Lower lobe of right lung (tissue), 2 donors: ENCODE results near the gene GSTCD. TPM values are rescaled to one million over a fixed set of nuclear protein-coding genes. Genes with fewer than 3 reads are reported as not detected.
"Not testable (repeated sequence)": the region's sequence is repeated elsewhere in the genome, so short reads cannot be mapped to it uniquely, and the experiment has no call there.

Experiments used
- ATAC-seq, 2 donors: fragments of 200-7000 bp; cut with Tn5 transposase; one replicate each; pipeline ENCODE4 v1.9.1; 2020 to 2022; ENCODE audit warnings: mild to moderate bottlenecking in 2 of 2, moderate library complexity in 2 of 2
- DNase-seq: peaks from one replicate; pipeline ENCODE4 v3.0.0-alpha.2; 2020
- H3K27ac ChIP-seq: fragments of 200-600 bp; one replicate; pipeline ENCODE4 v1.8.0; 2022
- H3K27me3 ChIP-seq: fragments of 200-600 bp; one replicate; pipeline ENCODE4 v1.8.0; 2022; ENCODE audit warnings: low read depth
- H3K36me3 ChIP-seq: fragments of 200-600 bp; one replicate; pipeline ENCODE4 v1.8.0; 2022; ENCODE audit warnings: mild to moderate bottlenecking
- H3K4me1 ChIP-seq: fragments of 200-600 bp; one replicate; pipeline ENCODE4 v1.8.0; 2022
- H3K4me3 ChIP-seq: fragments of 200-600 bp; one replicate; pipeline ENCODE4 v1.8.0; 2022; ENCODE audit warnings: mild to moderate bottlenecking
- H3K9me3 ChIP-seq: fragments of 200-600 bp; one replicate; pipeline ENCODE4 v1.8.0; 2022
- intact Hi-C: fragments of 100-400 bp; cut with DNase I; formaldehyde crosslinking; loops from one replicate; pipeline ENCODE4 v1.11.0; 2022
- total RNA-seq: library from RNA; stranded (reverse); fragmentation: NEBNext Ultra II Directional; extraction: Animal tissue kit (Norgen Biotek cat#: 25700); gene quantifications from one replicate; pipeline ENCODE4 v1.2.1, GENCODE V29; 2021
- TF ChIP-seq, protein P1 (sequence below): fragments of 200-600 bp; IDR thresholded peaks from one replicate; pipeline ENCODE4 v1.8.0; 2022; ENCODE audit warnings: antibody characterized with exemption, mild to moderate bottlenecking
- donor health status: DM: no; HTN: yes; CAD: no; lungs with severe emphysema.

The GSTCD gene
- total RNA-seq, 1 donor from 2014 or later = 6.7 TPM

DNA sequence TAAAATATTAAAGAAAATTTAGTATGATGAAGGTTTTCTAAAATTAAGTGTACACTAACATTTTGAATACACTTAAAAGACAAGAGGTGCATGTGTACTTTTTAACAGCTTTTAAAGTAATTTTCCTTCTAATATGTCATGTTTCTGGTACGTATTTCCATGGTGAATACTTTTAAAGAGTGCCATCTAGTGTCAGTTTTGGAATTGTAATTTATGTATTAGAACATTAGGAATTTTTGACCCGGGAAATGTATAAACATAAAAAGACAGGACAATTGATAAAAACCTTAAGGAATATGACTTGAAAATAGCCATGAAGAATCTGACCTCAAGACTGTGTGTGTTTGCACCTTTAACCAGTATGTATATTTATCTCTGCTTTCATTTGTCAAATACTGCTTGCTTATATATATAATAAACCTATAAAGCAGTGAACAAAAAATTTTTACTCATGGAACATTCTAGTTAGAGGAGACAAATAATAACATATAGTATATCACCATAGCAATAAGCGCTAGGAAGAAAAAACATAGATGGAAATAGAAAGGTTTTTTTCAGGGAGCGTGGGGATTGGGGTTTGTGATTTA, 7.2 kb downstream of the GSTCD start:
- no peaks in the 10 kb centered on the region for H3K9me3 ChIP-seq
- peaks cover 14% of the 10 kb centered on the region for H3K4me1 ChIP-seq
- H3K36me3 ChIP-seq = peaks cover 7% of the 10 kb centered on the region
- no peak for DNase-seq
- intact Hi-C loops = no loop called here
- H3K27me3 ChIP-seq = no peaks in the 10 kb centered on the region
- no peak overlapping the region for H3K27ac ChIP-seq
- H3K4me3 ChIP-seq = no peak overlapping the region
- TF ChIP-seq, protein P1, sequence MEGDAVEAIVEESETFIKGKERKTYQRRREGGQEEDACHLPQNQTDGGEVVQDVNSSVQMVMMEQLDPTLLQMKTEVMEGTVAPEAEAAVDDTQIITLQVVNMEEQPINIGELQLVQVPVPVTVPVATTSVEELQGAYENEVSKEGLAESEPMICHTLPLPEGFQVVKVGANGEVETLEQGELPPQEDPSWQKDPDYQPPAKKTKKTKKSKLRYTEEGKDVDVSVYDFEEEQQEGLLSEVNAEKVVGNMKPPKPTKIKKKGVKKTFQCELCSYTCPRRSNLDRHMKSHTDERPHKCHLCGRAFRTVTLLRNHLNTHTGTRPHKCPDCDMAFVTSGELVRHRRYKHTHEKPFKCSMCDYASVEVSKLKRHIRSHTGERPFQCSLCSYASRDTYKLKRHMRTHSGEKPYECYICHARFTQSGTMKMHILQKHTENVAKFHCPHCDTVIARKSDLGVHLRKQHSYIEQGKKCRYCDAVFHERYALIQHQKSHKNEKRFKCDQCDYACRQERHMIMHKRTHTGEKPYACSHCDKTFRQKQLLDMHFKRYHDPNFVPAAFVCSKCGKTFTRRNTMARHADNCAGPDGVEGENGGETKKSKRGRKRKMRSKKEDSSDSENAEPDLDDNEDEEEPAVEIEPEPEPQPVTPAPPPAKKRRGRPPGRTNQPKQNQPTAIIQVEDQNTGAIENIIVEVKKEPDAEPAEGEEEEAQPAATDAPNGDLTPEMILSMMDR = peak; percentile 55
- ATAC-seq = peak in 1 of 2 donors; percentile 64

DNA sequence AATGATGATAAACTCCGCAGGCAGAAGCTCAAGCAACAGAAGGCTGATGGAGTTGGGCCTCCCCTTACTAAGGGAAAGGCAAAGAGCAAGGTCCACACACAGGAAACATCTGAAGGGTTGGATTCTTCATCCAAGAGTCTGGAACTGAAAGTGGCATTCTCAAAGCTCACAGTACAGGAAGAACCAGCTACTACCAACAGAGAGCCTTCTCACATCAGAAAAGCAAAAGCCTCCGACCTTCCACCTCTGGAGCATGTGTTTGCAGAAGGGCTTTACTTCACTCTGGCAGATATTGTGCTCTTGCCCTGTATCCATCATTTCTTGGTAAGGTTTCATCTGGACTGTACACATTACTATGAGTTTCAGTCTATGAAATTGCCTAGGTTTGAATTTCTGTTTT, 10.6 kb downstream of the GSTCD start:
- TF ChIP-seq, protein P1 = no peak
- no peak overlapping the region for H3K4me3 ChIP-seq
- intact Hi-C loops = no loop called here
- no peak overlapping the region for H3K27ac ChIP-seq
- no peaks in the 10 kb centered on the region for H3K9me3 ChIP-seq
- ATAC-seq (no peak), DNase-seq (no peak)
- no peaks in the 10 kb centered on the region for H3K27me3 ChIP-seq
- H3K4me1 ChIP-seq = peaks cover 14% of the 10 kb centered on the region
- H3K36me3 ChIP-seq = peaks cover 7% of the 10 kb centered on the region

DNA sequence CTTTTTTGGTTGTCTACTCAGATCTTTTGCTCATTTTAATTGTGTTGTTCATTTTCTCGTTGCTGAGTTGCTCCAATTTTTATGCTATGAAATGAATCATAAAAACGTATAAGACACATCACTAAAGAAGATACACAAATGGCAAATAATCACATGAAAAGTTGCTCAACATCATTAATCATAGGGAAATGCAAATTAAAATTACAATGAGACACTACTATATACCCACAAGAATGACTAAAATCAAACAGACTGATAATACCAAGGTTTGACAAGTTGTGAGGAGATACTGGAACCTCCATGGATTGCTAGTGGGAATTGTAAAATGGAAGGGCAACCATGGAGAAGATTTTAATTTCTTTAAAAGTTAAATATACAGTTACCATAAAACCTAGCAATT, 17.0 kb downstream of the GSTCD start:
- DNase-seq (no peak), ATAC-seq (no peak)
- Histone ChIP-seq H3K9me3 (peaks cover 4% of the 10 kb centered on the region), H3K27ac (no peak overlapping the region), H3K27me3 (no peaks in the 10 kb centered on the region), H3K4me1 (no peaks in the 10 kb centered on the region), H3K4me3 (no peak overlapping the region), H3K36me3 (no peaks in the 10 kb centered on the region)
- TF ChIP-seq, protein P1 = no peak
- intact Hi-C loops = no loop called here

DNA sequence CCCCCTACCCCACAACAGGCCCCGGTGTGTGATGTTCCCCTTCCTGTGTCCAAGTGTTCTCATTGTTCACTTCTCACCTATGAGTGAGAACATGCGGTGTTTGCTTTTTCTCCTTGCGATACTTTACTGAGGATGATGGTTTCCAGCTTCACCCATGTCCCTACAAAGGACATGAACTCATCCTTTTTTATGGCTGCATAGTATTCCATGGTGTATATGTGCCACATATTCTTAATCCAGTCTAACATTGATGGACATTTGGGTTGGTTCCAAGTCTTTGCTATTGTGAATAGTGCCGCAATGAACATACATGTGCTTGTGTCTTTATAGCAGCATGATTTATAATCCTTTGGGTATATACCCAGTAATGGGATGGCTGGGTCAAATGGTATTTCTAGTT, 21.3 kb downstream of the GSTCD start:
- DNase-seq, H3K9me3 ChIP-seq, H3K4me1 ChIP-seq, intact Hi-C loops, H3K27me3 ChIP-seq, ATAC-seq, H3K27ac ChIP-seq, H3K4me3 ChIP-seq, H3K36me3 ChIP-seq: not testable (repeated sequence)

DNA sequence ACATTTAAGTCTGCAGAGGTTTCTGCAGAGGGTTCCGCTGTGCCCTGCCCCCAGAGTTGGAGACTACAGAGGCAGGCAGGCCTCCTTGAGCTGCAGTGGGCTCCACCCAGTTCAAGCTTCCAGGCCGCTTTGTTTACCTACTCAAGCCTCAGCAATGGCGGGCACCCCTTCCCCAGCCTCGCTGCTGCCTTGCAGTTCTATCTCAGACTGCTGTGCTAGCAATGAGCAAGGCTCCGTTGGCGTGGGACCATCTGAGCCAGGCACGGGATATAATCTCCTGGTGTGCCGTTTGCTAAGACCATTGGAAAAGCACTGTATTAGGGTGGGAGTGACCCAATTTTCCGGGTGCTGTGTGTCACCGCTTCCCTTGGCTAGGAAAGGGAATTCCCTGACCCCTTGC, 26.6 kb downstream of the GSTCD start:
- H3K36me3 ChIP-seq, H3K4me1 ChIP-seq, ATAC-seq, H3K27ac ChIP-seq, intact Hi-C loops, H3K4me3 ChIP-seq, H3K27me3 ChIP-seq: not testable (repeated sequence)
- H3K9me3 ChIP-seq = peaks cover 12% of the 10 kb centered on the region
- peak; percentile 28 for DNase-seq

DNA sequence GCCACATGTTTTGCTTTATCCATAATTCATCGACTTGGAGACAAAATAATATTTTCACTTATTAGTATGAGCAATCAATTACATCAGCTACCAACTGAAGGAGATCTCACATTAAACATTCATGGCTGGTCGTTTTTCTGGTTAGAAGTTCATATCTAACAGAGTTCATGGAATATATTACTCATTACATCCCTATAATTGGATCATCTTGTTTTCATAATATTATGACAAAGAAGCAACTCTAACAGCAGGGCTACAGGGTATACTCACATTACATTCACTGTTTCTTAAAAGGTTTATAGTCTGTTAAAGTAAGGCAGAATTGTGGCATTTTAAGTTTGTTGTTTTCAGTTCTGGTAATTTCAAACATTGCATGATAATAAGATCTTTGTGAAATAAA, 33.0 kb downstream of the GSTCD start:
- no peaks in the 10 kb centered on the region for H3K27me3 ChIP-seq
- no peaks in the 10 kb centered on the region for H3K4me1 ChIP-seq
- intact Hi-C loops = no loop called here
- ATAC-seq (no peak), DNase-seq (no peak)
- peaks cover 12% of the 10 kb centered on the region for H3K9me3 ChIP-seq
- H3K36me3 ChIP-seq = no peaks in the 10 kb centered on the region
- TF ChIP-seq, protein P1 = no peak
- no peak overlapping the region for H3K27ac ChIP-seq
- no peak overlapping the region for H3K4me3 ChIP-seq

DNA sequence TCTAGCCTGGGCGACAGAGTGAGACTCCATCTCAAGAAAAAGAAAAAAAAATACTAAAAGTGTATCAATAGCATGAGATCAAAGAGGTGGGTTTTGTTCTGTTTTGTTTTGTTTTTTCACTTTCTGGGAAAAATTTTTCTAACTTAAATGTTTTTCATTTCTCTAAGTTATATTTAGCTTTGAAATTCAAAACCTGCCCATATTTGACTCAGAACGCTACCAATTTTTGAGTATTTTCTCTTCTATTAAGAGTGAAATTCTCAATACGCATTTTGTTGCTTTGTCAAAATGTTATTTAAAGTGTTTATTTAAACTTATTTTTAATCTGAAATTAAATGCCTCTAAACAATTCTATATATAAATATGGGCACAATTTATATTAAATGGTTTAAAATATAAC, 39.6 kb downstream of the GSTCD start:
- no peaks in the 10 kb centered on the region for H3K9me3 ChIP-seq
- H3K27me3 ChIP-seq = no peaks in the 10 kb centered on the region
- H3K36me3 ChIP-seq = no peaks in the 10 kb centered on the region
- no peak overlapping the region for H3K27ac ChIP-seq
- intact Hi-C loops = no loop called here
- DNase-seq (no peak), ATAC-seq (no peak)
- TF ChIP-seq, protein P1 = no peak
- no peak overlapping the region for H3K4me3 ChIP-seq
- H3K4me1 ChIP-seq = no peaks in the 10 kb centered on the region
